ENCODE results near the gene LTB.

Gene LTB

GRCh38 chr6:31547727-31548543 is 34.3 kb downstream of the LTB start:
- no peak for DNase-seq (ENCODE audit: extremely low read depth, low read depth)
- H3K4me3 ChIP-seq (replicated peaks; ENCODE audit: low read depth, low read length): peak overlapping the region; percentile 43
- TF ChIP-seq CTCF (IDR thresholded peaks at IDR 0.05; ENCODE audit: low read depth, low read length, missing control alignments): no peak

- peak; percentile 94 for DNase-seq (ENCODE audit: extremely low read depth, low read depth)
- H3K4me3 ChIP-seq (replicated peaks; ENCODE audit: low read depth, low read length): peak within 1 kb of the TSS; percentile 43
- no peak for TF ChIP-seq CTCF (IDR thresholded peaks at IDR 0.05; ENCODE audit: low read depth, low read length, missing control alignments)
Measured at GRCh38 chr6:31546958-31547726, 35.1 kb downstream of the LTB start, which contains the start of gene NFKBIL1. Gene NFKBIL1 (plus strand): TSS chr6:31547608. CDS start chr6:31547695, 87 bp downstream.

- DNase-seq (ENCODE audit: extremely low read depth, low read depth): peak; percentile 87
- peak; percentile 100 for TF ChIP-seq CTCF (IDR thresholded peaks at IDR 0.05; ENCODE audit: low read depth, low read length, missing control alignments)
- peak within 1 kb of the TSS; percentile 43 for H3K4me3 ChIP-seq (replicated peaks; ENCODE audit: low read depth, low read length)
Measured at GRCh38 chr6:31546339-31546957, 35.8 kb downstream of the LTB start, which contains the start of gene ATP6V1G2. Gene ATP6V1G2 (minus strand): TSS chr6:31546608. CDS start chr6:31546559, 49 bp downstream.

GRCh38 chr6:31545291-31545690 is 36.9 kb downstream of the LTB start:
- no peak overlapping the region for H3K4me3 ChIP-seq (replicated peaks; ENCODE audit: low read depth, low read length)
- DNase-seq (ENCODE audit: extremely low read depth, low read depth): no peak
- TF ChIP-seq CTCF (IDR thresholded peaks at IDR 0.05; ENCODE audit: low read depth, low read length, missing control alignments): no peak

- no peak for DNase-seq (ENCODE audit: extremely low read depth, low read depth)
- TF ChIP-seq CTCF (IDR thresholded peaks at IDR 0.05; ENCODE audit: low read depth, low read length, missing control alignments): no peak
- H3K4me3 ChIP-seq (replicated peaks; ENCODE audit: low read depth, low read length): no peak overlapping the region
Measured at GRCh38 chr6:31544676-31545075, 37.5 kb downstream of the LTB start.

GRCh38 chr6:31543639-31544038 is 38.6 kb downstream of the LTB start:
- no peak overlapping the region for H3K4me3 ChIP-seq (replicated peaks; ENCODE audit: low read depth, low read length)
- TF ChIP-seq CTCF (IDR thresholded peaks at IDR 0.05; ENCODE audit: low read depth, low read length, missing control alignments): no peak
- DNase-seq (ENCODE audit: extremely low read depth, low read depth): no peak
